ENCODE data around the gene PLEKHS1. TPM values are rescaled to one million over a fixed set of nuclear protein-coding genes. Genes with fewer than 3 reads are reported as not detected.

PLEKHS1 gene
- total RNA-seq, 1 donor from 2014 or later = not detected

- H3K4me3 Mint-ChIP-seq (ENCODE audit: low read depth) = no peak overlapping the region
- no peaks in the 10 kb centered on the region for H3K9me3 Mint-ChIP-seq (ENCODE audit: low read depth)
- DNase-seq (ENCODE audit: low spot score, unreplicated experiment) = no peak
- peaks cover 11% of the 10 kb centered on the region for H3K27me3 Mint-ChIP-seq
- H3K27ac Mint-ChIP-seq = no peak overlapping the region
- H3K36me3 Mint-ChIP-seq (ENCODE audit: insufficient read depth) = no peaks in the 10 kb centered on the region
- TF ChIP-seq CTCF (IDR thresholded peaks at IDR 0.05; ENCODE audit: unreplicated experiment) = no peak
- H3K4me1 Mint-ChIP-seq (ENCODE audit: low read depth) = peaks cover 1% of the 10 kb centered on the region
These were observed 1.1 kb downstream of the PLEKHS1 start for GRCh38 chr10:113752553-113752952.

GRCh38 chr10:113753020-113753692, 1.7 kb downstream of the PLEKHS1 start:
- H3K4me3 Mint-ChIP-seq (ENCODE audit: low read depth) = no peak overlapping the region
- H3K4me1 Mint-ChIP-seq (ENCODE audit: low read depth) = peaks cover 1% of the 10 kb centered on the region
- H3K27me3 Mint-ChIP-seq = peaks cover 11% of the 10 kb centered on the region
- no peaks in the 10 kb centered on the region for H3K9me3 Mint-ChIP-seq (ENCODE audit: low read depth)
- H3K36me3 Mint-ChIP-seq (ENCODE audit: insufficient read depth) = no peaks in the 10 kb centered on the region
- H3K27ac Mint-ChIP-seq = no peak overlapping the region
- no peak for DNase-seq (ENCODE audit: low spot score, unreplicated experiment)
- no peak for TF ChIP-seq CTCF (IDR thresholded peaks at IDR 0.05; ENCODE audit: unreplicated experiment)

GRCh38 chr10:113754125-113754524, 2.6 kb downstream of the PLEKHS1 start:
- no peak overlapping the region for H3K4me3 Mint-ChIP-seq (ENCODE audit: low read depth)
- H3K27me3 Mint-ChIP-seq = peaks cover 11% of the 10 kb centered on the region
- H3K36me3 Mint-ChIP-seq (ENCODE audit: insufficient read depth) = no peaks in the 10 kb centered on the region
- no peak for DNase-seq (ENCODE audit: low spot score, unreplicated experiment)
- no peak for TF ChIP-seq CTCF (IDR thresholded peaks at IDR 0.05; ENCODE audit: unreplicated experiment)
- H3K9me3 Mint-ChIP-seq (ENCODE audit: low read depth) = no peaks in the 10 kb centered on the region
- H3K27ac Mint-ChIP-seq = no peak overlapping the region
- peaks cover 1% of the 10 kb centered on the region for H3K4me1 Mint-ChIP-seq (ENCODE audit: low read depth)

- H3K9me3 Mint-ChIP-seq (ENCODE audit: low read depth) = no peaks in the 10 kb centered on the region
- H3K27ac Mint-ChIP-seq = no peak overlapping the region
- peaks cover 1% of the 10 kb centered on the region for H3K4me1 Mint-ChIP-seq (ENCODE audit: low read depth)
- H3K27me3 Mint-ChIP-seq = peaks cover 11% of the 10 kb centered on the region
- DNase-seq (ENCODE audit: low spot score, unreplicated experiment) = no peak
- no peak for TF ChIP-seq CTCF (IDR thresholded peaks at IDR 0.05; ENCODE audit: unreplicated experiment)
- H3K36me3 Mint-ChIP-seq (ENCODE audit: insufficient read depth) = no peaks in the 10 kb centered on the region
- H3K4me3 Mint-ChIP-seq (ENCODE audit: low read depth) = no peak overlapping the region
These were observed 3.3 kb downstream of the PLEKHS1 start for GRCh38 chr10:113754768-113755167.

- Mint-ChIP-seq H3K4me1 (ENCODE audit: low read depth) (peaks cover 2% of the 10 kb centered on the region), H3K27me3 (peaks cover 11% of the 10 kb centered on the region), H3K4me3 (ENCODE audit: low read depth) (no peak overlapping the region), H3K36me3 (ENCODE audit: insufficient read depth) (no peaks in the 10 kb centered on the region), H3K27ac (no peak overlapping the region), H3K9me3 (ENCODE audit: low read depth) (no peaks in the 10 kb centered on the region)
- DNase-seq (ENCODE audit: low spot score, unreplicated experiment) = no peak
- TF ChIP-seq CTCF (IDR thresholded peaks at IDR 0.05; ENCODE audit: unreplicated experiment) = no peak
These were observed 5.6 kb downstream of the PLEKHS1 start for GRCh38 chr10:113756940-113757543.
